Measurements from ENCODE around the gene USH2A. TPM values are rescaled to one million over a fixed set of nuclear protein-coding genes. Genes with fewer than 3 reads are reported as not detected.

Gene USH2A
- total RNA-seq, 2 experiments from 2014 or later: not detected

DNA sequence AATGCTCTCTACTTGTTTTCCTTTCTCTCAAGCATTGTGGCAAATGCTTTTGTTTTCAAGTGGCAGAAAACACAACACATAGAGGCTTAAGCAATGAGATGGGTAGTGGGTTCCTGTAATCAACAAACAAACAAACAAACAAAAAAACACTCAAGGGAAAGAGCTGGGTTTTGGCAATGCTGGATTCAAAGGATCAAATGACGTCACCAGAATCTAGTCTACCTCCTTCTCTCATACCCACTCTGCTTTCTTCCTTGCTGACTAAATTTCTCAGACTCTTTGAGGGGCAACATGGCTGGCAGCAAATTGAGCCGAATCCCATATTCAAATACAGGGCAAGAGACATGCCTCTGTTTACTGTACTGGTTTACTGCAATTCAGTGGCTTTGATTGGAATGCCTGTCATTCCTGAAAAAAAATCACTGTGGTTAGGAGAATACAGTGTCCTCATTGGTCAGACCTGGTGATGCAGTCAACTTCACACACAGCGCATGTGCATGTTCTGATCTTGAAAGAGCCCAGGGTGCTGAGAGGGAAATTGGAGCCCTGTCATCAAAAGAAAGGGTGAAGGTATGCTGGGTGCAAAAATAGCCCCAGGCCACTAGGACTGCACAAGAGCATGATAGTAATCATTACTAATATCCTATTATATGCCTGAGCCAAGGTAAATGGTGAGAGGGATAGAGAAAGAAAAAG is 500.0 kb downstream of the USH2A start:
- Mint-ChIP-seq H3K27me3 (no peaks in the 10 kb centered on the region), H3K27ac (no peak overlapping the region), H3K36me3 (no peaks in the 10 kb centered on the region), H3K4me1 (no peaks in the 10 kb centered on the region), H3K4me3 (no peak overlapping the region), H3K9me3 (no peaks in the 10 kb centered on the region)
- no peak for DNase-seq

DNA sequence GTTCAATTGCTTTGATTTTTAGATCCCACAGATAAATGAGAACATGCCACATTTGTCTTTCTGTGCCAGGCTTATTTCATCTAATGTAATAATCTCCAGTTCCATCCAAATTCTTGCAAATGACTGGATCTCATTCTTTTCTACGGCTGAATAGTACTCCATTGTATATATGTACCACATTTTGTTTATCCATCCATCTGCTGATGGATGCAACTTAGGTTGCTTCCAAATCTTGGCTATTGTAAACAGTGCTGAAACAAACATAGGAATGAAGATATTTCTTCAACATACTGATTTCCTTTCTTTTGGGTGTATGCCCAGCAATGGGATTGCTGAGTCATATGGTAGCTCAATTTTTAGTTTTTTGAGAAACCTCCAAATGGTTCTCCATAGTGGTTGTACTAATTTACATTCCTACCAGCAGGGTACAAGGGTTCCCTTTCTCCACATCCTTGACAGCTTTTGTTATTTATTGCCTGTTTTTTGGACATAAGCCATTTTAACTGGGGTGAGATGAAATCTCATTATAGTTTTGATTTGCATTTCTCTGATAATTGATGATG is 511.8 kb downstream of the USH2A start:
- DNase-seq: no peak
- no peak overlapping the region for H3K4me3 Mint-ChIP-seq
- peaks cover 21% of the 10 kb centered on the region for H3K9me3 Mint-ChIP-seq
- no peaks in the 10 kb centered on the region for H3K4me1 Mint-ChIP-seq
- H3K36me3 Mint-ChIP-seq: no peaks in the 10 kb centered on the region
- no peaks in the 10 kb centered on the region for H3K27me3 Mint-ChIP-seq
- H3K27ac Mint-ChIP-seq: no peak overlapping the region

DNA sequence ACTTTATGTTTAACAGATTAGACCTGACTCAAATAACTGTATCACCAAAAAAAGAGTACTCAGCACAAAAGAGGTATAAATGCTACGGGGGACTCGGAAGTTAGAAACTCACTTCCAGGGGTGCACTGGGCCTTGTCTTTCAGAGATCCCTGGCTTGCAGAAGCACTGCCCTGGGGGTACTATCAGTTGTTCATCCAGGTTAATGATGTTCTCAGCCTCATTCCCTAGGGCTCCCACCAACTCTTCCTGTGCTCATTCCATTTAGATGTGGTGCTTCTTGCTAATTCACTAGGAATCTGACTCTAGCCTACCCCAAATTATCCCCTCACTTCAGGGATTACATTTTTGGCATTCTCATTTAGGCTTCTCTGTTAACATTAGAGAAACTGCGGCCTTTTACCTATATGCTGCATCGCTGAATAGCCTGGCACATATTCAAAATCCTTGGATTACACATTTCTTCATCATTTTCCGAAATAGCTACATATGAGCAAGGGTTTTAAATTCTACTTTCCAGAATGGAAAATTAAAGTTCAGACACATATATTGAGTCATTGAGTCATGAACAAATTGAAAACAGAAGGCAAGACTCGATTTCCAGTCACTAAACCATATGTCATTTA is 517.6 kb downstream of the USH2A start:
- Mint-ChIP-seq H3K27ac (no peak overlapping the region), H3K36me3 (no peaks in the 10 kb centered on the region), H3K9me3 (peaks cover 3% of the 10 kb centered on the region), H3K4me3 (no peak overlapping the region), H3K4me1 (no peaks in the 10 kb centered on the region), H3K27me3 (no peaks in the 10 kb centered on the region)
- DNase-seq: no peak

DNA sequence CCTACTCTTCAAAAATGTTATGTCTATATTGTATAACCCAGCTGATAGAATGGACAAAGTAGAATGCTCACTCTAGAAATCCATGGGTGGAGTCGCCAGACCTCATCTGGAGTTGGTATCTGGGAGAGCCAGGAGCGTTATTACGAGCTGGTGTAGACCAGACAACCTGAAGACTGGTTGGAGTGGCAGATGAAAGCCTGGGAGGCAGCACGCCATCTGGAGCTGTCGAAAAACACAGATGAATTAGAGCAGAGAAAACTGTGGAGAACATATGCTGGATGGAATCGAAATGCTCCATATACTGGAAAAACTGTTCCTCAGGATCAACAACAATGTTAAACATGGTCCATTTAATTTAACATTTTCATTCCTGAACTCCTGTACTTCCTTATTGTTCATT is 522.6 kb downstream of the USH2A start:
- no peaks in the 10 kb centered on the region for H3K27me3 Mint-ChIP-seq
- DNase-seq: no peak
- H3K36me3 Mint-ChIP-seq: no peaks in the 10 kb centered on the region
- no peak overlapping the region for H3K27ac Mint-ChIP-seq
- H3K9me3 Mint-ChIP-seq: peaks cover 6% of the 10 kb centered on the region
- no peaks in the 10 kb centered on the region for H3K4me1 Mint-ChIP-seq
- H3K4me3 Mint-ChIP-seq: no peak overlapping the region

DNA sequence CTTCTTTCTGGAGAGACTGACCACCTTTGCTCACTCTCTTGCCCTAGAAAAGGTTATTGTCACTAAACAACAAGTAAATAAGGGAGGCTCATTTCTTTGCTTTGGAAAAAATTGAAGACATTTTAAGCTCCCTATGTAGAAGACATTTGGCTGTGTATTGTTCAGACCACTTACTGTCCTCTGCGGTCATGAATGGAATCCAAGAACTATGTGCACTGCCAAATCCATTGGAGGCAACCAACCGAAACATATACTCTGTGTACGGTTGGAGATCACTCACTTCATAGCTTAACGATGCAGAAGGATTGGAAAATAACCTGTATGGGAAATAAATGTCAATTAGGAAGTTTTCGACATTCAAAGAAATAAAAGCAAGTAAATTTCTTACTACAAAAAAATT is 523.3 kb downstream of the USH2A start:
- Mint-ChIP-seq H3K36me3 (no peaks in the 10 kb centered on the region), H3K9me3 (peaks cover 6% of the 10 kb centered on the region), H3K27me3 (no peaks in the 10 kb centered on the region), H3K4me1 (no peaks in the 10 kb centered on the region), H3K27ac (no peak overlapping the region), H3K4me3 (no peak overlapping the region)
- no peak for DNase-seq

DNA sequence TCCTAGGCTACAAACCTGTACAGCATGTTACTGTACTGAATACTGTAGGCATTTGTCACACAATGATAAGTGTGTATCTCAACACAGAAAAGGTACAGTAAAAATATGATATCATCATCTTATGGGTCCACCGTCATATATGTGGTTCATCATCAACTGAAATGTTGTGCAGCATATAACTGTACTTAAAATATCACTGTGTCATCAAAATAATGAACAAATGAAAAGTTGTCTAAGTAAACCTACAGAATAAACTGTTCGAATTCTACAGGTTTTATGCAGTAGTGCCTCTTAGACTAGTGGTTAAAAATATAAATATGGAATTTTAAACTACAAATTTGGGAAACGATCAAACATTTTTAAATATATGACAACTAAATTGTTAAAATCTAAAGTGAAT is 527.4 kb downstream of the USH2A start:
- Mint-ChIP-seq H3K9me3 (peaks cover 6% of the 10 kb centered on the region), H3K36me3 (no peaks in the 10 kb centered on the region), H3K27me3 (no peaks in the 10 kb centered on the region), H3K27ac (no peak overlapping the region), H3K4me1 (no peaks in the 10 kb centered on the region), H3K4me3 (no peak overlapping the region)
- no peak for DNase-seq

DNA sequence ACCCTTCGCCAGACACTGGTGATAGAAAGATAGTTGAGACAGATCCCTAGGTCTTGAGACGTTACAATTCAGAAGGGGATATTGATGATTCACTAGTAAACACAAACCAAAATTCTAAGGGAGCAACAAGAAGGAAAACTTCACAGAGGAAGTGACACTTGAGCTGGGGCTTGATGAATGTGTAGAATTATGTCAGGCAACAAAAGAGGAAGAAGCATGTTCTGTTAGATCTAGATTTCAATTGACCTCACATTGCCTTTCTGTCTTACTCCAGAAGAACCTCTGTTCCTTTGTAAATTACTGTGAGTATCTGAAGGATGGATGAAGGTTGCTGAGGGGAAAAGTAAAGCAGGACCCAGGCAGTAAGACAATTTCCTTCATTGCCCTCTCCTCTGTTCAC is 528.0 kb downstream of the USH2A start:
- peaks cover 6% of the 10 kb centered on the region for H3K9me3 Mint-ChIP-seq
- no peak for DNase-seq
- H3K27ac Mint-ChIP-seq: no peak overlapping the region
- H3K4me3 Mint-ChIP-seq: no peak overlapping the region
- H3K36me3 Mint-ChIP-seq: no peaks in the 10 kb centered on the region
- no peaks in the 10 kb centered on the region for H3K27me3 Mint-ChIP-seq
- H3K4me1 Mint-ChIP-seq: no peaks in the 10 kb centered on the region

DNA sequence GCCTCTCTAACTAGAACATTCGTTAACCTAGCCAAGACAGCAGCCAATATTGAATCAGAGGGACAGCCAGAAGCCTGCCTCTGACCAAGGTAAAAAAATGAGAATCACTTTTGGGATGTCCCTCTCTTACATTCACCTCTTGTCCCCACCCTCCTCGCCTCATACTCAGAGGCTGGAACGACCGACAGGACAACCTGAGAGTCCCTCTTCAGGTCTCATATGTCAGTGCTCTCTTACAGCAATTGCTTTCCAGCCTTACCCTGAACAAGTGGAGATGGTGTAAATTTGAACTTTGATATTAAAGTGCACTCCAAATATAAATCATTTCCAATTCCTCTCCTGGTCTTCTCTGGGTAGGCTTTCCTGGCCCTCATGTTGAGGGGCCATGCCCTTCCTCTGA is 528.6 kb downstream of the USH2A start:
- no peaks in the 10 kb centered on the region for H3K4me1 Mint-ChIP-seq
- no peak for DNase-seq
- no peaks in the 10 kb centered on the region for H3K27me3 Mint-ChIP-seq

DNA sequence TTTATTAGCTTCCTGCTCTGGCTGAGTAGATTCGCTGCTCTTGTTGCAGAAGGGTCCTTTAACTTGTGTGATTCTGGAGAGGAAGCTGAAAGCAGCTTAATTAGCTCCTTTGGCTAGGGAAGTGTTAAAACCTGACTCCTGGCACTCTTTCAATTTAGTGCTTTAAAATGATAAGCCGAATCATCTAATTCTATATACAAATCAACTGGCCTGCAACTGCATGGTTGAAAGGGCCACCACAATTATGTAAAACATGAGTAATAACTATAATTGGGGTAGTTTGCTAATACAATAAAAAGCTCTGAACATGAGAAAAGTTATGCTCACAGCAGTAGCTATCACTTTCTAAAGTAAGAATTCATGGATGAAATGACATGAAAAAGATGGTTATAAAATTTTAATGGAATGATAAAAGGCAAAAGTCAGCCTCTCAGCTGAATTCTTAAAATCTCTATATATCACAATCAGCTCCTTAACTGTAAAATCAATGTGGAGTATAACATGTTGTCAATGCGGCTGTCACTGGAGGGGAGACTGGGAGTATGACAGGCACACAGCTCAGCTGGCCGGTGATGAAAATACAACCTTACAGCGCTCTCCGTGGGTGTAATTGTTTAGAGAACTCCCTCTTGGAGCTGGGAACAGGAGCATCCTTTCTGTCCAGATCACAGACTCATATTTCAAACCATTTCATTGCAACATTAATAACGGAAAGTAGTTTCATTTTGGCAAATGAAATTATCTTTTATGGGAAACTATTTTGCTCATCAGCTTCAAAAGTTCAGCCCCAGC is 531.8 kb downstream of the USH2A start:
- H3K4me1 Mint-ChIP-seq: no peaks in the 10 kb centered on the region
- DNase-seq: no peak
- H3K4me3 Mint-ChIP-seq: no peak overlapping the region
- H3K9me3 Mint-ChIP-seq: peaks cover 3% of the 10 kb centered on the region
- no peaks in the 10 kb centered on the region for H3K36me3 Mint-ChIP-seq
- no peaks in the 10 kb centered on the region for H3K27me3 Mint-ChIP-seq
- no peak overlapping the region for H3K27ac Mint-ChIP-seq

More for the DNA sequence above, 528.6 kb downstream of the USH2A start:
- H3K4me3 Mint-ChIP-seq: no peak overlapping the region
- no peak overlapping the region for H3K27ac Mint-ChIP-seq
- H3K36me3 Mint-ChIP-seq: no peaks in the 10 kb centered on the region
- H3K9me3 Mint-ChIP-seq: peaks cover 6% of the 10 kb centered on the region

DNA sequence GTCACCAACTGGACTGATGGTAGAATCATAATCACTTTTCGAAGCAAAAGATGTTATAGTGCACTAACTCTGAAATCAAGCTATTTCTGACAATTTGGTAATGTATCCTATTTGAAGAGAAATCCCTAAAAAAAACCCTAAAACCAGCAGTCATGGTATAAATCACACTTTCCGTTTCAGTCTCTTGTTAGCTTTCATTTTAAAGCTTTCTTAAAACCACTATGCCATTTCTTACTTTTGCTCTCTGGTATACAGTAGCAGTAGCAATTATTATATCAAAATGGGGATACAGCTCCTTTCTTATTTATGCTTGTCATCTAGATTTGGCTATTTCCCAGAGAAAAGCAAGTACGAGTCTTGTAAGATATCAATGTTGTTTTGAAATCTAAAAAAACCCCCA is 532.8 kb downstream of the USH2A start:
- Mint-ChIP-seq H3K4me1 (no peaks in the 10 kb centered on the region), H3K27me3 (no peaks in the 10 kb centered on the region), H3K36me3 (no peaks in the 10 kb centered on the region), H3K9me3 (no peaks in the 10 kb centered on the region), H3K4me3 (no peak overlapping the region), H3K27ac (no peak overlapping the region)
- no peak for DNase-seq

DNA sequence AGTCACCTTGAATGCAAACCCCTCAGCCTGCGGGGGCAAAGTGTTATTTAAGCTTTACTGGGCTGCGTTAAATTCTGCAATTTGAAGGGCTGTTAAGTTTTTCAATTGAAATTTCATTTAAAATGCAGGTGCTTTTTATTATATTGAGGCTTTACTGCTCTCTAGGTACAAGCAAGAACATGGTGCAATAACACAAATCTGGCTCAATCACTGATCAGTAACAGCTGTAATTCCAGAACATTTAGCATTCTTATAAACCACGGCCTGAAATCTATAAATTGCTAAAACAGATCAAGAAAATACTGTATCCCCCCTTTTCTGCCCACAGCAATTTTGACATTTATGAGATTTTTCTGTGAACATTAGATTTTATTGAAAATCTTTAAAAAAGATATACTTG is 533.4 kb downstream of the USH2A start:
- no peak overlapping the region for H3K27ac Mint-ChIP-seq
- H3K9me3 Mint-ChIP-seq: no peaks in the 10 kb centered on the region

DNA sequence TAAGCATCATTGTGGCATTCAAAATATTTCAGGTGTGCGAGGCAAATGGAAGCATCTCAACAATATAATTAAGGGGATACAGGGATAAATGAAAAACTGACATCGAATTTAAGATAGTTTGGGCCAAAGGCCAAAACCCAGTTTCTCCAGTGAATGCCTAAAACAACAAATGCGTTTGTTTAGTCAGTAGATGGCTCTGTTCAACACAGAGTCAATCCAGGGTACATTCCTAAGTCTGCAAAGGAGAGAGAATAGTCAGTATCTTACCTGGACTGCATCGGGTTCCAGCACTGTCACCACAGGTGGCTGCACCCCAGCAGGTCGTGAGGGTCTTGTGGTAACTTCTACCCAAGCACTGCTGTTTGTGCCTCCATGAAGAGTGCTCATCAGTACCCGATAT is 535.1 kb downstream of the USH2A start:
- Mint-ChIP-seq H3K4me1 (no peaks in the 10 kb centered on the region), H3K4me3 (no peak overlapping the region), H3K36me3 (no peaks in the 10 kb centered on the region), H3K27me3 (no peaks in the 10 kb centered on the region), H3K9me3 (no peaks in the 10 kb centered on the region), H3K27ac (no peak overlapping the region)
- DNase-seq: no peak

More for the DNA sequence above, 533.4 kb downstream of the USH2A start:
- H3K4me1 Mint-ChIP-seq: no peaks in the 10 kb centered on the region
- no peak for DNase-seq
- no peaks in the 10 kb centered on the region for H3K36me3 Mint-ChIP-seq
- no peaks in the 10 kb centered on the region for H3K27me3 Mint-ChIP-seq
- H3K4me3 Mint-ChIP-seq: no peak overlapping the region

DNA sequence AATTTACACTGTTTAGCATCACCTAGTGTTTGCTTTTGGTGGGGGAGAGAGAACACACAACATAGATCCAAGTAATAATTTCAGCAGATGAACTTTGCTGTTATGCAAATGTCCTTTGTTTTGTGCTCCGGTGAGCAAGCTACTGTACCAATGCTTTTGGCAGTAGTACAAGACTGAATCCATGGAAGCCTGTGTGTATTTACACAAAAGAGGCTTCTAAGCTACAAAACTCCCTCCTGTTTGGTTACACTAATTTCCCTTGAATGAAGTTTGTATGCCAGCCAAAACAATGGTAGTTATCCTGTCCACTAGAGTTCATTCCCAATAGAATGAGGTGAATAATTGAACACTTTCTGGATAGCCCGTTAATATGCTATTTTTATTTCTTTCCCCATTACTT is 535.6 kb downstream of the USH2A start:
- no peaks in the 10 kb centered on the region for H3K9me3 Mint-ChIP-seq
- no peak overlapping the region for H3K4me3 Mint-ChIP-seq
- no peaks in the 10 kb centered on the region for H3K4me1 Mint-ChIP-seq
- no peaks in the 10 kb centered on the region for H3K36me3 Mint-ChIP-seq
- no peak for DNase-seq
- H3K27ac Mint-ChIP-seq: no peak overlapping the region
- H3K27me3 Mint-ChIP-seq: no peaks in the 10 kb centered on the region

DNA sequence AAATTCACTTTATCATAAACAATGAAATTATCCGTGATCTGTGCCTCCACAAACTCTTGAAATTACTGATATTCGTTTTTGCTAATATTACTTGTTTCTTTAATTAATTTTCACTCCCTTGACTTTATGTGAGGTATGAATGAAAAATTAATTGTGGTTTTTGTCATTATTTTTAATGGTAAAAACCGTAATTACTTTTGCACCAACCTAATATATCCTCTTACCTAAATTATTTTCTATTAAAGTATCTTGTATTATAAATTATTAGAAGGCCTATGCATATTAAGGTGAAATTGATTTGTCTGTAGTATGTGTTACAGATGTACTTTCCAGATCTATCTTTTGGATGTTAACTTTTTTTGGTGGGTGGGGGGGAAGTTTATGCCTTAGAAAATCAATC is 540.2 kb downstream of the USH2A start:
- H3K9me3 Mint-ChIP-seq: peaks cover 4% of the 10 kb centered on the region

DNA sequence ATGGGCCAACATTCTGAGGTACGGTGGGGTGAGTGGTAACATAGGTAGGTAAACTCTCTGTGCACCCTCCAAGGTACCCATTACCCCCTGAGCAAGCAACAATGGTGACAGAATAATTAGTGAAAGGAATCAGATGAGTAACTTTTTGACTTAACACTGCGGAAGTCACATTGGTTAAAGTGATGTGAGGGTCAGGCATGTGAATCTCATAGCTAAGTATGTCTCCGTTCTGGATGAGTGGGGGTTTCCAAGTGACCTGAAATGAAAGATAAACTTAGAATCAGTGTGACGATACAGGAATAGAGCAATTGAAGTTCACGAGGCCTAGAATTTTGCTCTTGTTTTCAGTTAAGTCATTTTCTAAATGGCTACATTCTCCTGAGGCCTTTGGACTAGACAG is 544.4 kb downstream of the USH2A start:
- Mint-ChIP-seq H3K9me3 (peaks cover 4% of the 10 kb centered on the region), H3K36me3 (no peaks in the 10 kb centered on the region), H3K27ac (no peak overlapping the region), H3K4me1 (no peaks in the 10 kb centered on the region), H3K4me3 (no peak overlapping the region), H3K27me3 (no peaks in the 10 kb centered on the region)
- no peak for DNase-seq

More for the DNA sequence above, 540.2 kb downstream of the USH2A start:
- H3K4me3 Mint-ChIP-seq: no peak overlapping the region
- no peaks in the 10 kb centered on the region for H3K4me1 Mint-ChIP-seq
- no peak overlapping the region for H3K27ac Mint-ChIP-seq
- H3K36me3 Mint-ChIP-seq: no peaks in the 10 kb centered on the region
- DNase-seq: no peak
- H3K27me3 Mint-ChIP-seq: no peaks in the 10 kb centered on the region
